ENCODE measurements around the gene FZR1. TPM values are rescaled to one million over a fixed set of nuclear protein-coding genes. Genes with fewer than 3 reads are reported as not detected.
A peak's percentile ranks its signal among the peaks of the same experiment; 100 is the strongest.

The FZR1 gene
- total RNA-seq, 6 experiments from 2014 or later, result 18.7 to 34.1 (median 23.8) TPM

DNA sequence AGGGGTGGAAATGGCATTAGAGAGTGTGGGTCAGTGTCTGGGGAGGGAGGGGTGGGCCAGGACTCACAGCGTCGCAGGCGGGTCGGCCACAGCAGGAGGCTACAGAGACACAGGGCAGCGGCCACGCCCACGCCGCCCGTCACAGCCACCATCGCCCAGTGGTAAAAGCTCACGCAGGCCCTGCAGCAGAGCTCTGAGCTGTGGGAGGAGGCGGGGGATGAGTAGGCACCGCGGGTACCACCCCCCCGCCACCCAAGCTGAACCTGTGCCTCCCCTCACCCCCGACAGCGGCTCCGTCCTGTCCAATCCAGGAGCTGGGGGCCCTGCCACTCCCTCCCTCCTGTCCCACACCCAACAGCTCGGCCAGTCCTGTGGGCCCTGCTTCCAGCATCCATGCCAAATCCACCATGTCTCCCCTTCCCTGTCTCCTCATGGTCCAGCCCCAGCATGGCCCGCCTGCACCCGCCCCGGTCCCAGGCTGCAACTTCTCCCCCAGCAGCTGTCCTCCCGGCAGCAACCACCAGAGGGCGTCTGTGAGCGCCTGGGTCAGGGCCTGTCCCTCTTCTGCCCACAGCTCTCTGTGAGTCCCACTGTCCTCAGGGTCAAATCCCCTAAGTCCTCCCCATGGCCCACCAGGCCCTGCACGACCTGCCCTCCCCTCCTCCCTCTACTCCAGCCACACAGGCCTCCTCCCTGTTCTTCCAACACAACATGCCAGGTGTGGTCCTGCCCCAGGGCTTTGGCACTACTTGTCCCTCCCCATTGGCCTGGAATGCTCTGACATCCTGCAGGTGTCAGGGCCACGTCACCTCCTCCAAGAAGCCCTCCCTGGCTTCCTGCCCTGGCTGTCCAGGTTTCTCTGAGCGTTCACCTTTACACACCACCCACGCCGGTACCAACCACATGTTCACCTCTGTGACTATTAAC, 38.9 kb downstream of the FZR1 start:
- ATAC-seq, result peak; percentile 78 to 88 (median 82)
- intact Hi-C loops (cut with DNase I), result loop anchor here (10.0 kb wide), 2 partner anchors 70 to 80 kb away; partner anchors contain the start of gene CACTIN (in 1 of the 2)
- WGBS (ENCODE audit: insufficient coverage, low coverage, low lambda C conversion rate, missing lambda C conversion rate), result 20% methylated on average over 7 of the region's 30 CpGs

DNA sequence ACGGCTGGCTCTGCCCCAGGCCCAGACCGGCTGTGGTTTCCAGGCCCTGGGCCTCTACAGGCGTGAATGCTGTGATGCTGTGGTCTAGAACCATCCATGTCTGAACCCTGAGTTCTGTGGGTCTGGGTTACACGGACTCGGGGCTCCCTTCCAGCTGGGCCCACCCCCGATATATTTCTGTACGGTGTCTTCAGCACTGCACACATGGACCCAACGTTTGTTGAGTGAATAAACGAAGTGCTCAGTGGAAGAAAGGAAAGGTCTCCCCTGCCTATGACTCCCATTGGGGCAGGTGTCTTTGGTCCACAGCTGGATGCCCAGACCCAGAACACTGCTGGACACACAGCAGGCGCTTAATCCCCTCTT, 39.5 kb downstream of the FZR1 start:
- Histone ChIP-seq H3K9me3 (no peaks in the 10 kb centered on the region), H3K27ac (no peak overlapping the region), H3K27me3 (no peaks in the 10 kb centered on the region), H3K4me1 (no peaks in the 10 kb centered on the region), H3K4me3 (no peak overlapping the region), H3K36me3 (no peaks in the 10 kb centered on the region)
- TF ChIP-seq, protein P1, sequence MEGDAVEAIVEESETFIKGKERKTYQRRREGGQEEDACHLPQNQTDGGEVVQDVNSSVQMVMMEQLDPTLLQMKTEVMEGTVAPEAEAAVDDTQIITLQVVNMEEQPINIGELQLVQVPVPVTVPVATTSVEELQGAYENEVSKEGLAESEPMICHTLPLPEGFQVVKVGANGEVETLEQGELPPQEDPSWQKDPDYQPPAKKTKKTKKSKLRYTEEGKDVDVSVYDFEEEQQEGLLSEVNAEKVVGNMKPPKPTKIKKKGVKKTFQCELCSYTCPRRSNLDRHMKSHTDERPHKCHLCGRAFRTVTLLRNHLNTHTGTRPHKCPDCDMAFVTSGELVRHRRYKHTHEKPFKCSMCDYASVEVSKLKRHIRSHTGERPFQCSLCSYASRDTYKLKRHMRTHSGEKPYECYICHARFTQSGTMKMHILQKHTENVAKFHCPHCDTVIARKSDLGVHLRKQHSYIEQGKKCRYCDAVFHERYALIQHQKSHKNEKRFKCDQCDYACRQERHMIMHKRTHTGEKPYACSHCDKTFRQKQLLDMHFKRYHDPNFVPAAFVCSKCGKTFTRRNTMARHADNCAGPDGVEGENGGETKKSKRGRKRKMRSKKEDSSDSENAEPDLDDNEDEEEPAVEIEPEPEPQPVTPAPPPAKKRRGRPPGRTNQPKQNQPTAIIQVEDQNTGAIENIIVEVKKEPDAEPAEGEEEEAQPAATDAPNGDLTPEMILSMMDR (IDR thresholded peaks at IDR 0.05), result no peak
- TF ChIP-seq POLR2A (IDR thresholded peaks at IDR 0.05), result no peak
- ATAC-seq, result no peak
- WGBS (ENCODE audit: insufficient coverage, low coverage, low lambda C conversion rate, missing lambda C conversion rate), result 74% methylated on average over 3 of the region's 10 CpGs
- intact Hi-C loops (cut with DNase I), result loop anchor here (10.0 kb wide), 2 partner anchors 69 to 79 kb away; partner anchors contain the start of gene CACTIN (in 1 of the 2)
- DNase-seq, result no peak

More for the DNA sequence above, 38.9 kb downstream of the FZR1 start:
- TF ChIP-seq, protein P1 (IDR thresholded peaks at IDR 0.05), result peak; percentile 93 to 98 (median 96)
- TF ChIP-seq POLR2A (IDR thresholded peaks at IDR 0.05), result no peak
- no peaks in the 10 kb centered on the region for H3K4me1 ChIP-seq
- H3K27me3 ChIP-seq, result no peaks in the 10 kb centered on the region
- DNase-seq, result peak; percentile 76 to 83 (median 80)
- no peaks in the 10 kb centered on the region for H3K36me3 ChIP-seq
- H3K4me3 ChIP-seq, result no peak overlapping the region
- H3K9me3 ChIP-seq, result no peaks in the 10 kb centered on the region
- H3K27ac ChIP-seq, result no peak overlapping the region

DNA sequence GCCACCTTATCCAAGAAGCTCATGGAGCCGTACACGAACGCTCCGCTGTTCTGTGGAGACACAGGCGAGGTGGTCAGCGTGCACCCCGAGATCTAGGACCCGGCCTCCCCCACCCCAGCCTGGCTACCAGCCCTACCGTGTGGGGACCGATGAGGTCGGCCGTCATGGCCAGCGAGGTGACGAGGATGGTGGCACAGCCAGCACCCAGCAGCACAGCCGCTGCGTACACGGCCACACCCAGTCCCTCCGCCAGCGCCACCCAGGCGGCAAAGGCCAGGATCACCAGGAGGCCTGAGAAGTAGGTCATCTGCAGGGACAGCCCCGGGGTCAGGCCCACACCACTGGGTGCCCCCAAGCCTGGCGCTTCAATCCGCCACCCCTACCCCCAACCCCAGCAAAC, 40.0 kb downstream of the FZR1 start:
- H3K9me3 ChIP-seq, result no peaks in the 10 kb centered on the region
- H3K36me3 ChIP-seq, result no peaks in the 10 kb centered on the region
- no peaks in the 10 kb centered on the region for H3K4me1 ChIP-seq
- H3K27ac ChIP-seq, result no peak overlapping the region
- intact Hi-C loops (cut with DNase I), result loop anchor here (10.0 kb wide), 2 partner anchors 69 to 79 kb away; partner anchors contain the start of gene CACTIN (in 1 of the 2)
- DNase-seq, result peak in 1 of 3 donors; percentile 62
- peak; percentile 5 to 14 (median 10) for ATAC-seq
- H3K4me3 ChIP-seq, result no peak overlapping the region
- WGBS (ENCODE audit: insufficient coverage, low coverage, low lambda C conversion rate, missing lambda C conversion rate), result 28% methylated on average over 6 of the region's 23 CpGs
- no peaks in the 10 kb centered on the region for H3K27me3 ChIP-seq
- TF ChIP-seq POLR2A (IDR thresholded peaks at IDR 0.05), result no peak
- TF ChIP-seq, protein P1 (IDR thresholded peaks at IDR 0.05), result no peak

DNA sequence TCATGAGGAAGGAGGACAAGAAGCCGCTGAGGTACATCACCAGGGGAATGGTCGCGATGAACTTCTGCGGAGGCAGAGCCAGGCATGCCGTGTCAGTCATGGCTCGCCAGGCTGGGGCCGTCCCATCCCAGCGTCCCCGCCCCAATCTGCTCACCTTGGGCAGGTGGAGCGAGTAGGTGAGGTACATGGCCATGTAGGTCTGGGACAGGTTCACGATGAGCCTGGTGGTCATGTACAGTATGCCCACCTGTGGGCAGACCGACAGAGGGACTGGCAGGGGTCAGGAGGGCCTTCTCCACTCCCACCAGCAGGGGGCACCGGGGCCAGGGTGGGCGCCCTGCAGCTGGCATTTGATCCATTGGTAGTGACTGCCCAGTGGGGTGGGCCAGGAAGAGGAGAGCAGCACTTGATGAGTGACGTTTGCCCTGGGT, 41.2 kb downstream of the FZR1 start:
- no peak for TF ChIP-seq POLR2A (IDR thresholded peaks at IDR 0.05)
- TF ChIP-seq, protein P1 (IDR thresholded peaks at IDR 0.05), result peak; percentile 31 to 39 (median 34)
- H3K4me3 ChIP-seq, result no peak overlapping the region
- no peak for DNase-seq
- no peak for ATAC-seq
- H3K9me3 ChIP-seq, result no peaks in the 10 kb centered on the region
- H3K4me1 ChIP-seq, result no peaks in the 10 kb centered on the region
- no CpG with 5 or more reads among the region's 15 CpGs for WGBS (ENCODE audit: insufficient coverage, low coverage, low lambda C conversion rate, missing lambda C conversion rate)
- H3K27me3 ChIP-seq, result no peaks in the 10 kb centered on the region
- H3K27ac ChIP-seq, result no peak overlapping the region
- intact Hi-C loops (cut with DNase I), result loop anchor here (10.0 kb wide), 2 partner anchors 67 to 77 kb away; partner anchors contain the start of gene CACTIN (in 1 of the 2)
- no peaks in the 10 kb centered on the region for H3K36me3 ChIP-seq
